Type B pancreatic cell (in vitro differentiated cells): ENCODE data around the gene HMSD. TPM values are rescaled to one million over a fixed set of nuclear protein-coding genes. Genes with fewer than 3 reads are reported as not detected.

Source experiments
- DNase-seq: peaks from one replicate; pipeline ENCODE4 v3.0.0; 2021; ENCODE audit warnings: mixed read lengths; ENCODE audit not compliant: unreplicated experiment; ENCODE audit errors: extremely low spot score
- H3K27ac Mint-ChIP-seq: 2 replicates; pipeline ENCODE4 v1.8.0; 2021; ENCODE audit warnings: mild to moderate bottlenecking, mixed read lengths
- H3K27me3 Mint-ChIP-seq: 2 replicates; pipeline ENCODE4 v1.8.0; 2021; ENCODE audit warnings: mixed read lengths
- H3K36me3 Mint-ChIP-seq: 2 replicates; pipeline ENCODE4 v1.8.0; 2021; ENCODE audit warnings: mixed read lengths
- H3K4me1 Mint-ChIP-seq: one replicate; pipeline ENCODE4 v1.8.0; 2021; ENCODE audit warnings: mixed read lengths; ENCODE audit not compliant: unreplicated experiment
- H3K4me3 Mint-ChIP-seq: 2 replicates; pipeline ENCODE4 v1.8.0; 2021; ENCODE audit warnings: mild to moderate bottlenecking, mixed read lengths
- H3K9me3 Mint-ChIP-seq: 2 replicates; pipeline ENCODE4 v1.8.0; 2021; ENCODE audit warnings: mixed read lengths
- total RNA-seq: library from RNA; stranded (reverse); gene quantifications from 2 replicates; pipeline ENCODE4 v1.2.1, GENCODE V29; 2021; ENCODE audit warnings: low replicate concordance
- TF ChIP-seq, protein P1 (sequence below): fragments of 200-600 bp; sonication (generic); conservative IDR thresholded peaks from 2 replicates; pipeline ENCODE4 v1.5.0; 2021; ENCODE audit warnings: antibody characterized with exemption, mild to moderate bottlenecking

Gene HMSD
- total RNA-seq, 1 donor from 2014 or later: 4.5 TPM

- no peak overlapping the region for H3K27ac Mint-ChIP-seq
- DNase-seq: no peak
- H3K9me3 Mint-ChIP-seq: peaks cover 4% of the 10 kb centered on the region
- H3K36me3 Mint-ChIP-seq: peaks cover 4% of the 10 kb centered on the region
- no peaks in the 10 kb centered on the region for H3K4me1 Mint-ChIP-seq
- H3K4me3 Mint-ChIP-seq: no peak overlapping the region
- H3K27me3 Mint-ChIP-seq: no peaks in the 10 kb centered on the region
- TF ChIP-seq, protein P1, sequence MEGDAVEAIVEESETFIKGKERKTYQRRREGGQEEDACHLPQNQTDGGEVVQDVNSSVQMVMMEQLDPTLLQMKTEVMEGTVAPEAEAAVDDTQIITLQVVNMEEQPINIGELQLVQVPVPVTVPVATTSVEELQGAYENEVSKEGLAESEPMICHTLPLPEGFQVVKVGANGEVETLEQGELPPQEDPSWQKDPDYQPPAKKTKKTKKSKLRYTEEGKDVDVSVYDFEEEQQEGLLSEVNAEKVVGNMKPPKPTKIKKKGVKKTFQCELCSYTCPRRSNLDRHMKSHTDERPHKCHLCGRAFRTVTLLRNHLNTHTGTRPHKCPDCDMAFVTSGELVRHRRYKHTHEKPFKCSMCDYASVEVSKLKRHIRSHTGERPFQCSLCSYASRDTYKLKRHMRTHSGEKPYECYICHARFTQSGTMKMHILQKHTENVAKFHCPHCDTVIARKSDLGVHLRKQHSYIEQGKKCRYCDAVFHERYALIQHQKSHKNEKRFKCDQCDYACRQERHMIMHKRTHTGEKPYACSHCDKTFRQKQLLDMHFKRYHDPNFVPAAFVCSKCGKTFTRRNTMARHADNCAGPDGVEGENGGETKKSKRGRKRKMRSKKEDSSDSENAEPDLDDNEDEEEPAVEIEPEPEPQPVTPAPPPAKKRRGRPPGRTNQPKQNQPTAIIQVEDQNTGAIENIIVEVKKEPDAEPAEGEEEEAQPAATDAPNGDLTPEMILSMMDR: no peak
These were observed 47.9 kb downstream of the HMSD start for GRCh38 chr18:63997041-63997440.

- Mint-ChIP-seq H3K27ac (no peak overlapping the region), H3K36me3 (peaks cover 4% of the 10 kb centered on the region), H3K27me3 (no peaks in the 10 kb centered on the region), H3K4me1 (no peaks in the 10 kb centered on the region), H3K4me3 (no peak overlapping the region), H3K9me3 (peaks cover 4% of the 10 kb centered on the region)
- TF ChIP-seq, protein P1: no peak
- DNase-seq: no peak
These were observed 48.5 kb downstream of the HMSD start for GRCh38 chr18:63997606-63998005.

DNA sequence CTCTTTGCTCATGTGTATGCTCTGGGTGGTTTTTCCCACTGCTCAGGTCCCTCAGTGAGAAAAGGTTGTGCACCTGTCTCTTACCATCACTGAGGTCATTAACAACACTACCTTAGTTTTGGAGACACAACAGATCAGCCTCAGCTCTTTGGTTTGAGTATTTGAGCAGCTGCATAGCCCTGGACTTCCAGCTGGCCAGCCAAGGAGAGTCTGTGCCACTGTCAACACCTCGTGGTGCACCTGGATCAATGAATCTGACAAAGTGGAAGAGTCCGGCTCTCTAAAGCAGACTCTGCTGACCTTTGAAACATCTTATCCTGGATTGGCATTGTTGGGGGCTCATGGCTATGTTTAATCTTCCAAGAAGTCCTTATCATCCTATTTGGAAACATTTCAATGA, 50.8 kb downstream of the HMSD start:
- DNase-seq: no peak
- Mint-ChIP-seq H3K36me3 (no peaks in the 10 kb centered on the region), H3K4me3 (no peak overlapping the region), H3K27ac (no peak overlapping the region), H3K4me1 (no peaks in the 10 kb centered on the region), H3K27me3 (no peaks in the 10 kb centered on the region), H3K9me3 (peaks cover 4% of the 10 kb centered on the region)
- TF ChIP-seq, protein P1: no peak

DNA sequence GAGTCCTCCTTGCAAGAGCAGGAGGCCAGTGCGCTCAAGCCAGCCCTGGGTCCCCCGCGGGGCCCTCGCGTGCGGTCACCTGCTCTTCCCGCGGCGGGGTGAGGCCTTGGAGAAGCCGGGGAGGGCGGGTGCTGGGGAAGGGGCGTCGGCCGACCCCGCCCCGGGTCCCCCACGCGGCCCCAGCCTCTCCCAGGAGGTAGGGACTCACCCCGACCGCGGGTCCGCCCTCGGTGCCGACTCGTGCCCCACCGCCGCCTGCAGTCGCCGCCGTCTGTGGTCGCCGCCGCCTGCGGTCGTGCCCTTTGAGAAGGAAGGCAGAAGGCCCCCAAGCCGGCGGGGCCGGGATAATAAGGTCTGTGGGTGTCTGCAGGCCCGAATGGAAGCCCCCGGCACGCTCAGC, 53.5 kb downstream of the HMSD start:
- DNase-seq: no peak
- Mint-ChIP-seq H3K4me3 (no peak overlapping the region), H3K27me3 (no peaks in the 10 kb centered on the region), H3K27ac (no peak overlapping the region), H3K36me3 (no peaks in the 10 kb centered on the region), H3K9me3 (no peaks in the 10 kb centered on the region), H3K4me1 (no peaks in the 10 kb centered on the region)
- TF ChIP-seq, protein P1: no peak

DNA sequence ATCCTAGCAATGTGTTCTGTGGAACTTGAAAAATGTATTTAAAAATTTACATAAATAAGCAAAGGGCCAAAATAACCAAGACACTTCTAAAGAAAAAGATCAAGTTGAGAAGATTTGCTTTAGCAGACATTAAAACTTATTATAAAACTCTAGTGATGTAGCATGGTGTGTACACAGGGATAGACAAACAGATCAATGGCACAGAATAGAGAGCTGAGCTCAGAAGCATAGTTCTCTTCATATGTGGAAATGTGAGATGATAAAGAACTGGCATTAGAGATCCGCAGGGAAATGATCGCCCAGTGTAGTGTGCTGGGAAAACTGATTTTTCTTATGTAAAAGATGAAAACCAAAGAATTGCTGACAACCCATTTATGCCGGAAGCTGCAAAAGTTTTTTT, 60.2 kb downstream of the HMSD start:
- Mint-ChIP-seq H3K36me3 (no peaks in the 10 kb centered on the region), H3K4me3 (no peak overlapping the region)

More for the DNA sequence above, 60.2 kb downstream of the HMSD start:
- DNase-seq: no peak
- no peaks in the 10 kb centered on the region for H3K4me1 Mint-ChIP-seq
- no peaks in the 10 kb centered on the region for H3K9me3 Mint-ChIP-seq
- H3K27ac Mint-ChIP-seq: no peak overlapping the region
- TF ChIP-seq, protein P1: no peak
- H3K27me3 Mint-ChIP-seq: peaks cover 5% of the 10 kb centered on the region

Other genes with a start within 250 kb of the HMSD start
- gene SERPINB11, start 246.3 kb upstream of the HMSD start, total RNA-seq: 1.3 and 1.4 TPM in 2 replicates
- 15.2 and 78.2 TPM in 2 replicates for gene SERPINB7, start 173.9 kb upstream of the HMSD start, total RNA-seq
- 45.2 and 121 TPM in 2 replicates for gene SERPINB2, start 61.6 kb upstream of the HMSD start, total RNA-seq
- gene SERPINB10, start 41.3 kb upstream of the HMSD start, total RNA-seq: not detected in 2 replicates
- gene SERPINB8, start 20.8 kb downstream of the HMSD start, total RNA-seq: 7.4 and 17.9 TPM in 2 replicates
- not detected in 2 replicates for gene LINC00305, start 199.8 kb downstream of the HMSD start, total RNA-seq